ENCODE data around the gene ABCC3. TPM values are rescaled to one million over a fixed set of nuclear protein-coding genes. Genes with fewer than 3 reads are reported as not detected.
A peak's percentile ranks its signal among the peaks of the same experiment; 100 is the strongest.

Gene ABCC3
- total and polyA plus RNA-seq, 8 donors: 30.9 to 120 (median 50.3) TPM

GRCh38 chr17:50631908-50632571 lies 2.6 kb upstream of the ABCC3 start:
- Histone ChIP-seq H3K27me3 (peaks cover 0 to 90% of the 10 kb centered on the region in 2 donors), H3K9me3 (no peaks in the 10 kb centered on the region), H3K4me3 (no peak overlapping the region), H3K27ac (no peak overlapping the region), H3K4me1 (peaks cover 17 to 36% of the 10 kb centered on the region in 2 donors), H3K36me3 (no peaks in the 10 kb centered on the region)
- DNase-seq (peak in 1 of 4 donors; percentile 34), ATAC-seq (peak; percentile 7)
- no peak for TF ChIP-seq CTCF (IDR thresholded peaks at IDR 0.05)
- intact Hi-C loops (cut with DNase I): loop anchor here in 1 of 2 donors (10.0 kb wide), 1 partner anchor 53 kb away; no protein-coding TSS in a partner anchor

- H3K9me3 ChIP-seq: no peaks in the 10 kb centered on the region
- peak in 1 of 4 donors; percentile 17 for DNase-seq
- peaks cover 17 to 40% of the 10 kb centered on the region in 2 donors for H3K4me1 ChIP-seq
- intact Hi-C loops (cut with DNase I): loop anchor here in 1 of 2 donors (10.0 kb wide), 1 partner anchor 52 kb away; no protein-coding TSS in a partner anchor
- no peak overlapping the region for H3K27ac ChIP-seq
- no peaks in the 10 kb centered on the region for H3K36me3 ChIP-seq
- H3K27me3 ChIP-seq: peaks cover 0 to 84% of the 10 kb centered on the region in 2 donors
- TF ChIP-seq CTCF (IDR thresholded peaks at IDR 0.05): no peak
- no peak overlapping the region for H3K4me3 ChIP-seq
- no peak for ATAC-seq
Observed at GRCh38 chr17:50632637-50633036, 2.0 kb upstream of the ABCC3 start.

- TF ChIP-seq CTCF (IDR thresholded peaks at IDR 0.05): no peak
- DNase-seq (peak in 1 of 4 donors; percentile 18), ATAC-seq (no peak)
- Histone ChIP-seq H3K4me3 (no peak overlapping the region), H3K27ac (peak overlapping the region in 1 of 2 donors; percentile 81), H3K4me1 (peaks cover 11 to 51% of the 10 kb centered on the region in 2 donors), H3K9me3 (no peaks in the 10 kb centered on the region), H3K27me3 (peaks cover 0 to 74% of the 10 kb centered on the region in 2 donors), H3K36me3 (no peaks in the 10 kb centered on the region)
- intact Hi-C loops (cut with DNase I): loop anchor here in 1 of 2 donors (10.0 kb wide), 1 partner anchor 51 kb away; no protein-coding TSS in a partner anchor
Observed at GRCh38 chr17:50633683-50634082, 998 bp upstream of the ABCC3 start.

GRCh38 chr17:50634915-50635731 lies 442 bp downstream of the ABCC3 start:
- Histone ChIP-seq H3K27ac (peak overlapping the region; percentile 66 to 81), H3K36me3 (no peaks in the 10 kb centered on the region), H3K4me3 (peak overlapping the region; percentile 61 to 68), H3K9me3 (no peaks in the 10 kb centered on the region), H3K27me3 (peaks cover 0 to 60% of the 10 kb centered on the region in 2 donors), H3K4me1 (peaks cover 25 to 65% of the 10 kb centered on the region in 2 donors)
- intact Hi-C loops (cut with DNase I): loop anchor here in 1 of 2 donors (10.0 kb wide), 1 partner anchor 50 kb away; no protein-coding TSS in a partner anchor
- peak in 1 of 4 donors; percentile 80 for DNase-seq
- ATAC-seq: peak; percentile 5
- no peak for TF ChIP-seq CTCF (IDR thresholded peaks at IDR 0.05)

- Histone ChIP-seq H3K36me3 (no peaks in the 10 kb centered on the region), H3K27ac (peak overlapping the region in 1 of 2 donors; percentile 81), H3K4me3 (peak overlapping the region; percentile 61 to 68), H3K9me3 (no peaks in the 10 kb centered on the region), H3K4me1 (peaks cover 29 to 71% of the 10 kb centered on the region in 2 donors), H3K27me3 (peaks cover 0 to 57% of the 10 kb centered on the region in 2 donors)
- intact Hi-C loops (cut with DNase I): loop anchor here in 1 of 2 donors (10.0 kb wide), 1 partner anchor 49 kb away; no protein-coding TSS in a partner anchor
- ATAC-seq (no peak), DNase-seq (peak in 1 of 4 donors; percentile 2)
- no peak for TF ChIP-seq CTCF (IDR thresholded peaks at IDR 0.05)
Observed at GRCh38 chr17:50635732-50635981, 976 bp downstream of the ABCC3 start.
